ENCODE measurements around the gene UBE2E1.
A peak's percentile ranks its signal among the peaks of the same experiment; 100 is the strongest.

The UBE2E1 gene

GRCh38 chr3:23805633-23806533, at the start of gene UBE2E1:
Gene UBE2E1, plus strand, starts transcription at chr3:23805955. Its CDS starts 1,315 bp downstream, at chr3:23807270.
- peak within 1 kb of the TSS; percentile 72 for H3K4me3 ChIP-seq (ENCODE audit: low read depth, low read length)
- TF ChIP-seq CTCF (conservative IDR thresholded peaks at IDR 0.05; ENCODE audit: low read depth, low read length): peak; percentile 29
- DNase-seq (ENCODE audit: low read depth): peak; percentile 77

GRCh38 chr3:23756206-23756840, 49.4 kb upstream of the UBE2E1 start:
- no peak for DNase-seq (ENCODE audit: low read depth)
- H3K4me3 ChIP-seq (ENCODE audit: low read depth, low read length): no peak overlapping the region
- no peak for TF ChIP-seq CTCF (conservative IDR thresholded peaks at IDR 0.05; ENCODE audit: low read depth, low read length)

GRCh38 chr3:23758253-23758838, 47.4 kb upstream of the UBE2E1 start:
- no peak overlapping the region for H3K4me3 ChIP-seq (ENCODE audit: low read depth, low read length)
- no peak for TF ChIP-seq CTCF (conservative IDR thresholded peaks at IDR 0.05; ENCODE audit: low read depth, low read length)
- no peak for DNase-seq (ENCODE audit: low read depth)

GRCh38 chr3:23760325-23760724, 45.4 kb upstream of the UBE2E1 start:
- H3K4me3 ChIP-seq (ENCODE audit: low read depth, low read length): no peak overlapping the region
- no peak for TF ChIP-seq CTCF (conservative IDR thresholded peaks at IDR 0.05; ENCODE audit: low read depth, low read length)
- no peak for DNase-seq (ENCODE audit: low read depth)

GRCh38 chr3:23760871-23761373, 44.8 kb upstream of the UBE2E1 start:
- no peak overlapping the region for H3K4me3 ChIP-seq (ENCODE audit: low read depth, low read length)
- no peak for TF ChIP-seq CTCF (conservative IDR thresholded peaks at IDR 0.05; ENCODE audit: low read depth, low read length)
- DNase-seq (ENCODE audit: low read depth): no peak

GRCh38 chr3:23761440-23761896, 44.3 kb upstream of the UBE2E1 start:
- peak; percentile 79 for DNase-seq (ENCODE audit: low read depth)
- H3K4me3 ChIP-seq (ENCODE audit: low read depth, low read length): no peak overlapping the region
- peak; percentile 75 for TF ChIP-seq CTCF (conservative IDR thresholded peaks at IDR 0.05; ENCODE audit: low read depth, low read length)

All from choroid plexus epithelial cell (primary cell).